HCT116 (cell line): ENCODE results near the gene UPF2. TPM values are rescaled to one million over a fixed set of nuclear protein-coding genes. Genes with fewer than 3 reads are reported as not detected.
A peak's percentile ranks its signal among the peaks of the same experiment; 100 is the strongest.

ENCODE experiments used
- ATAC-seq: fragments of 200-7000 bp; cut with Tn5 transposase; 2 replicates; pipeline ENCODE4 v1.9.1; 2020; ENCODE audit warnings: mild to moderate bottlenecking, moderate library complexity
- BruUV-seq: library from RNA; stranded (reverse); fragments of 400-500 nt; replicated peaks from 2 replicates; lab custom pipeline; 2021; lab: Mats Ljungman, UMichigan
- CTCF ChIA-PET: fragments of 300-600 bp; sonication (Branson Sonifier 250); formaldehyde crosslinking; loops from one replicate; lab custom pipeline; 2021; ENCODE audit warnings: antibody characterized with exemption; lab: Charles Lee
- POLR2A ChIA-PET: fragments of 300-600, 350-600 bp; sonication (Branson Sonifier 250); formaldehyde crosslinking; loops from one replicate; lab custom pipeline; 2021; ENCODE audit warnings: antibody characterized with exemption; lab: Charles Lee
- RAD21 ChIA-PET, 2 experiments: fragments of 300-600 bp; sonication (Branson Sonifier 250); formaldehyde crosslinking; loops; one replicate each; lab custom pipeline; 2023; ENCODE audit warnings: low total read pairs in 2 of 2; ENCODE audit not compliant: uncharacterized antibody in 2 of 2, unreplicated experiment in 2 of 2, low non-redundant PET in 1 of 2; lab: Charles Lee
- DNase-seq: peaks from one replicate; pipeline ENCODE4 v3.0.0-alpha.2; 2010; ENCODE audit warnings: low read depth, low spot score
- H2AFZ ChIP-seq: fragments of 200-600 bp; shearing (Covaris generic), sonication (generic); 2 replicates; pipeline ENCODE4 v1.6.1; 2017; ENCODE audit warnings: low read depth, mixed run types, mixed read lengths, antibody characterized with exemption, low read length; ENCODE audit not compliant: poor library complexity, severe bottlenecking
- H3K27ac ChIP-seq: 2 replicates; pipeline ENCODE4 v1.5.1; 2012; ENCODE audit warnings: low read depth, low read length
- H3K27me3 ChIP-seq: fragments of 200-600 bp; sonication (generic); 2 replicates; pipeline ENCODE4 v1.6.1; 2016; ENCODE audit warnings: mixed run types, low read length, mixed read lengths; ENCODE audit not compliant: insufficient read depth
- H3K36me3 ChIP-seq, 2 experiments: fragments of 200-500 bp in 1 of 2; fragments of 200-600 bp in 1 of 2; sonication (Bioruptor generic) in 1 of 2; sonication (generic) in 1 of 2; 2 replicates each; pipeline versions ENCODE4 v1.5.1 to v1.6.1; 2014 to 2016; ENCODE audit warnings: low read length in 2 of 2, inconsistent platforms in 1 of 2, mixed read lengths in 1 of 2, mixed run types in 1 of 2; ENCODE audit not compliant: insufficient read depth in 2 of 2, control insufficient read depth in 1 of 2
- H3K4me1 ChIP-seq, 2 experiments: fragments of 200-600 bp in 1 of 2; sonication (generic) in 1 of 2; 2 replicates each; pipeline versions ENCODE4 v1.5.1 to v1.6.1; 2012 to 2017; ENCODE audit warnings: low read length in 2 of 2, inconsistent platforms in 1 of 2, mild to moderate bottlenecking in 1 of 2, mixed read lengths in 1 of 2, mixed run types in 1 of 2, moderate library complexity in 1 of 2; ENCODE audit not compliant: insufficient read depth in 2 of 2, control insufficient read depth in 1 of 2
- H3K4me2 ChIP-seq: fragments of 200-600 bp; sonication (generic); 2 replicates; pipeline ENCODE4 v1.6.1; 2017; ENCODE audit warnings: mixed run types, low read length, mixed read lengths
- H3K4me3 ChIP-seq, 2 experiments: fragments of 200-600 bp in 1 of 2; sonication (generic) in 1 of 2; replicated peaks in 1 of 2; 2 replicates each; pipeline ENCODE4 v1.5.1; 2011 to 2016; ENCODE audit warnings: low read length in 2 of 2, control low read depth in 1 of 2, low read depth in 1 of 2, mild to moderate bottlenecking in 1 of 2, mixed read lengths in 1 of 2, mixed run types in 1 of 2
- H3K79me2 ChIP-seq: fragments of 200-600 bp; sonication (generic); 2 replicates; pipeline ENCODE4 v1.6.1; 2017; ENCODE audit warnings: mild to moderate bottlenecking, mixed run types, low read length, moderate library complexity, mixed read lengths; ENCODE audit not compliant: insufficient read depth
- H3K9ac ChIP-seq: fragments of 200-600 bp; sonication (generic); 2 replicates; pipeline ENCODE4 v1.6.1; 2016; ENCODE audit warnings: low read length, mixed read lengths
- H3K9me2 ChIP-seq: fragments of 200-600 bp; sonication (generic), shearing (Covaris generic); 2 replicates; pipeline ENCODE4 v1.6.1; 2017; ENCODE audit warnings: mixed run types, mild to moderate bottlenecking, moderate library complexity; ENCODE audit not compliant: insufficient read depth
- H3K9me3 ChIP-seq, 2 experiments: fragments of 200-500 bp in 1 of 2; fragments of 200-600 bp in 1 of 2; sonication (Bioruptor generic) in 1 of 2; sonication (generic) in 1 of 2; 2 replicates each; pipeline ENCODE4 v1.6.1; 2014 to 2017; ENCODE audit warnings: low read length in 2 of 2, mixed read lengths in 2 of 2, inconsistent platforms in 1 of 2, low read depth in 1 of 2, mild to moderate bottlenecking in 1 of 2, mixed run types in 1 of 2, moderate library complexity in 1 of 2; ENCODE audit not compliant: control insufficient read depth in 1 of 2, insufficient read depth in 1 of 2
- H4K20me1 ChIP-seq: fragments of 200-600 bp; sonication (generic), shearing (Covaris generic); 2 replicates; pipeline ENCODE4 v1.6.1; 2017; ENCODE audit warnings: mixed run types, mild to moderate bottlenecking, moderate library complexity; ENCODE audit not compliant: insufficient read depth
- CBX3 ChIP-seq: IDR thresholded peaks from 2 replicates; pipeline ENCODE4 v1.6.1; 2012; ENCODE audit warnings: low read depth
- ELF1 ChIP-seq: IDR thresholded peaks from 2 replicates; pipeline ENCODE4 v1.6.1; 2012; ENCODE audit warnings: low read depth, borderline replicate concordance
- EZH2 ChIP-seq: fragments of 200-600 bp; sonication (generic); IDR thresholded peaks from 2 replicates; pipeline ENCODE4 v1.6.1; 2017; ENCODE audit warnings: antibody characterized with exemption, mixed run types
- FOSL1 ChIP-seq: IDR thresholded peaks from 2 replicates; pipeline ENCODE4 v1.6.1; 2012; ENCODE audit warnings: low read depth
- POLR2AphosphoS5 ChIP-seq: IDR thresholded peaks from 2 replicates; pipeline ENCODE4 v1.6.1; 2011; ENCODE audit warnings: mild to moderate bottlenecking, low read depth, low read length, moderate library complexity
- RAD21 ChIP-seq: IDR thresholded peaks from 2 replicates; pipeline ENCODE4 v1.6.1; 2012; ENCODE audit warnings: low read depth, mild to moderate bottlenecking
- SIN3A ChIP-seq: IDR thresholded peaks from 2 replicates; pipeline ENCODE4 v1.6.1; 2012; ENCODE audit warnings: low read depth
- SP1 ChIP-seq: IDR thresholded peaks from 2 replicates; pipeline ENCODE4 v1.6.1; 2012; ENCODE audit warnings: low read depth
- YY1 ChIP-seq: IDR thresholded peaks from 2 replicates; pipeline ENCODE4 v1.6.1; 2011; ENCODE audit warnings: low read length, low read depth, moderate library complexity, mild to moderate bottlenecking; ENCODE audit not compliant: insufficient replicate concordance; ENCODE audit errors: extremely low read depth
- ZNF274 ChIP-seq: fragments of 200-500 bp; sonication (Bioruptor generic); IDR thresholded peaks from 2 replicates; pipeline ENCODE4 v1.6.1; 2014; ENCODE audit warnings: mild to moderate bottlenecking, low read depth, low read length, inconsistent platforms
- intact Hi-C: fragments of 100-400 bp; cut with micrococcal nuclease; formaldehyde crosslinking; loops from 2 replicates; pipeline ENCODE4 v1.10.0; 2022
- total RNA-seq: library from RNA; stranded (reverse); gene quantifications from one replicate; pipeline ENCODE4 v1.2.1, GENCODE V29; 2021; ENCODE audit not compliant: unreplicated experiment
- TF ChIP-seq, protein P1 (sequence below): IDR thresholded peaks from 2 replicates; pipeline ENCODE4 v1.6.1; 2011; ENCODE audit warnings: mild to moderate bottlenecking, low read length, moderate library complexity; ENCODE audit not compliant: insufficient replicate concordance; ENCODE audit errors: extremely low read depth
- TF ChIP-seq, protein P2 (sequence below): IDR thresholded peaks from 2 replicates; pipeline ENCODE4 v1.6.1; 2012
- TF ChIP-seq, protein P3 (sequence below): IDR thresholded peaks from 2 replicates; pipeline ENCODE4 v1.6.1; 2012; ENCODE audit warnings: low read depth
- TF ChIP-seq, protein P4 (sequence below): IDR thresholded peaks from 2 replicates; pipeline ENCODE4 v1.6.1; 2012

UPF2 gene
- total RNA-seq, 1 experiment from 2014 or later: 27.3 TPM

DNA sequence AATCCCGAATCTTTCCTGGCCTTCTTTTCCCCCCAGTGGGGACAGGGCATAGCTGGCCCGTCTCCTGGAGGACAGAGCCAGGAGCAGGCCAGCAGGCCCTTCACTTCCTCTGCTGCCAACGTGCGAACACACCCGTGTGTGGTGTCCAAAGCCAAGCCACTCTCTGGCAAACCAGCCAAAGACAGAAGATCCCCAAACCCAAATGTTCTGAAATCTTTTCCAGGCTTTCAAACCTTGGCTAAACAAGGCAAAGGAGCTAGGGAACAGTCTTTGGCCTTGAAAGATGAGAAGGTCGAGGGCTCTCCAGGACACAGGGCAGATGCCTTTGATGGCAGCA, 156.5 kb downstream of the UPF2 start:
- Histone ChIP-seq H3K4me1 (peaks cover 27 to 68% of the 10 kb centered on the region in 2 experiments), H3K9me2 (no peaks in the 10 kb centered on the region), H3K36me3 (no peaks in the 10 kb centered on the region)
- DNase-seq: no peak
- POLR2A ChIA-PET: interaction anchor here (0.8 to 1.9 kb wide), 3 partner anchors 10 to 12 kb away, joined by 3 to 5 read pairs (median 4); no protein-coding TSS in a partner anchor
- TF ChIP-seq YY1: no peak
- TF ChIP-seq, protein P1, sequence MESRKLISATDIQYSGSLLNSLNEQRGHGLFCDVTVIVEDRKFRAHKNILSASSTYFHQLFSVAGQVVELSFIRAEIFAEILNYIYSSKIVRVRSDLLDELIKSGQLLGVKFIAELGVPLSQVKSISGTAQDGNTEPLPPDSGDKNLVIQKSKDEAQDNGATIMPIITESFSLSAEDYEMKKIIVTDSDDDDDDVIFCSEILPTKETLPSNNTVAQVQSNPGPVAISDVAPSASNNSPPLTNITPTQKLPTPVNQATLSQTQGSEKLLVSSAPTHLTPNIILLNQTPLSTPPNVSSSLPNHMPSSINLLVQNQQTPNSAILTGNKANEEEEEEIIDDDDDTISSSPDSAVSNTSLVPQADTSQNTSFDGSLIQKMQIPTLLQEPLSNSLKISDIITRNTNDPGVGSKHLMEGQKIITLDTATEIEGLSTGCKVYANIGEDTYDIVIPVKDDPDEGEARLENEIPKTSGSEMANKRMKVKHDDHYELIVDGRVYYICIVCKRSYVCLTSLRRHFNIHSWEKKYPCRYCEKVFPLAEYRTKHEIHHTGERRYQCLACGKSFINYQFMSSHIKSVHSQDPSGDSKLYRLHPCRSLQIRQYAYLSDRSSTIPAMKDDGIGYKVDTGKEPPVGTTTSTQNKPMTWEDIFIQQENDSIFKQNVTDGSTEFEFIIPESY: no peak
- TF ChIP-seq SIN3A: no peak
- TF ChIP-seq, protein P2, sequence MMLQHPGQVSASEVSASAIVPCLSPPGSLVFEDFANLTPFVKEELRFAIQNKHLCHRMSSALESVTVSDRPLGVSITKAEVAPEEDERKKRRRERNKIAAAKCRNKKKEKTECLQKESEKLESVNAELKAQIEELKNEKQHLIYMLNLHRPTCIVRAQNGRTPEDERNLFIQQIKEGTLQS: no peak
- TF ChIP-seq FOSL1: no peak
- TF ChIP-seq EZH2: no peak
- TF ChIP-seq SP1: no peak
- no peak for TF ChIP-seq RAD21
- TF ChIP-seq ELF1: no peak
- no peak for TF ChIP-seq CBX3
- TF ChIP-seq, protein P3, sequence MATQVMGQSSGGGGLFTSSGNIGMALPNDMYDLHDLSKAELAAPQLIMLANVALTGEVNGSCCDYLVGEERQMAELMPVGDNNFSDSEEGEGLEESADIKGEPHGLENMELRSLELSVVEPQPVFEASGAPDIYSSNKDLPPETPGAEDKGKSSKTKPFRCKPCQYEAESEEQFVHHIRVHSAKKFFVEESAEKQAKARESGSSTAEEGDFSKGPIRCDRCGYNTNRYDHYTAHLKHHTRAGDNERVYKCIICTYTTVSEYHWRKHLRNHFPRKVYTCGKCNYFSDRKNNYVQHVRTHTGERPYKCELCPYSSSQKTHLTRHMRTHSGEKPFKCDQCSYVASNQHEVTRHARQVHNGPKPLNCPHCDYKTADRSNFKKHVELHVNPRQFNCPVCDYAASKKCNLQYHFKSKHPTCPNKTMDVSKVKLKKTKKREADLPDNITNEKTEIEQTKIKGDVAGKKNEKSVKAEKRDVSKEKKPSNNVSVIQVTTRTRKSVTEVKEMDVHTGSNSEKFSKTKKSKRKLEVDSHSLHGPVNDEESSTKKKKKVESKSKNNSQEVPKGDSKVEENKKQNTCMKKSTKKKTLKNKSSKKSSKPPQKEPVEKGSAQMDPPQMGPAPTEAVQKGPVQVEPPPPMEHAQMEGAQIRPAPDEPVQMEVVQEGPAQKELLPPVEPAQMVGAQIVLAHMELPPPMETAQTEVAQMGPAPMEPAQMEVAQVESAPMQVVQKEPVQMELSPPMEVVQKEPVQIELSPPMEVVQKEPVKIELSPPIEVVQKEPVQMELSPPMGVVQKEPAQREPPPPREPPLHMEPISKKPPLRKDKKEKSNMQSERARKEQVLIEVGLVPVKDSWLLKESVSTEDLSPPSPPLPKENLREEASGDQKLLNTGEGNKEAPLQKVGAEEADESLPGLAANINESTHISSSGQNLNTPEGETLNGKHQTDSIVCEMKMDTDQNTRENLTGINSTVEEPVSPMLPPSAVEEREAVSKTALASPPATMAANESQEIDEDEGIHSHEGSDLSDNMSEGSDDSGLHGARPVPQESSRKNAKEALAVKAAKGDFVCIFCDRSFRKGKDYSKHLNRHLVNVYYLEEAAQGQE: no peak
- TF ChIP-seq, protein P4, sequence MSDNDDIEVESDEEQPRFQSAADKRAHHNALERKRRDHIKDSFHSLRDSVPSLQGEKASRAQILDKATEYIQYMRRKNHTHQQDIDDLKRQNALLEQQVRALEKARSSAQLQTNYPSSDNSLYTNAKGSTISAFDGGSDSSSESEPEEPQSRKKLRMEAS: no peak
- TF ChIP-seq ZNF274: no peak
- no peak for TF ChIP-seq POLR2AphosphoS5
- TF ChIP-seq, all 23 proteins: peak for 0
- ChIA-PET CTCF (interaction anchor here (1.0 kb wide), 2 partner anchors 10 kb away, joined by 3 read pairs; no protein-coding TSS in a partner anchor), RAD21 (interaction anchor here in 1 of 2 experiments (0.5 kb wide), 1 partner anchor 46 kb away, joined by 3 read pairs; no protein-coding TSS in a partner anchor)
- Histone ChIP-seq H3K27ac (no peak overlapping the region), H3K4me2 (peak overlapping the region; percentile 48), H2AFZ (no peak overlapping the region), H3K4me3 (no peak overlapping the region), H3K27me3 (no peaks in the 10 kb centered on the region), H3K79me2 (no peaks in the 10 kb centered on the region), H3K9ac (peak overlapping the region; percentile 61), H4K20me1 (no peaks in the 10 kb centered on the region), H3K9me3 (no peaks in the 10 kb centered on the region)
- BruUV-seq: no TSS peak
- intact Hi-C loops: no loop called here
- ATAC-seq: no peak
